Activated T-cell treated with anti-CD3 and anti-CD28 coated beads, Interleukin-2, amount 50 U/mL, for 48 hours (primary cell): ENCODE results near the gene ADCY3.

Experiments used
- DNase-seq, 2 experiments: peaks; one replicate each; pipeline ENCODE4 v3.0.0-alpha.2; 2020

Gene ADCY3

GRCh38 chr2:24827321-24828237 lies 92.5 kb downstream of the ADCY3 start:
- DNase-seq = peak; percentile 75 to 81

GRCh38 chr2:24826773-24827145 lies 93.3 kb downstream of the ADCY3 start:
- DNase-seq = no peak

- peak; percentile 18 to 26 for DNase-seq
Measured at GRCh38 chr2:24825883-24826772, 93.9 kb downstream of the ADCY3 start.

- DNase-seq = peak; percentile 60 to 67
Measured at GRCh38 chr2:24824966-24825882, 94.8 kb downstream of the ADCY3 start.

GRCh38 chr2:24824071-24824588 lies 95.9 kb downstream of the ADCY3 start:
- peak; percentile 17 to 19 for DNase-seq

GRCh38 chr2:24822049-24822706 lies 97.9 kb downstream of the ADCY3 start:
- peak; percentile 17 to 19 for DNase-seq

- peak in 1 of 2 experiments; percentile 17 for DNase-seq
Measured at GRCh38 chr2:24821433-24821891, 98.6 kb downstream of the ADCY3 start.

- peak; percentile 19 to 22 for DNase-seq
Measured at GRCh38 chr2:24820598-24821432, 99.2 kb downstream of the ADCY3 start.

- DNase-seq = peak; percentile 18
Measured at GRCh38 chr2:24820175-24820513, 99.9 kb downstream of the ADCY3 start.

- peak; percentile 15 to 17 for DNase-seq
Measured at GRCh38 chr2:24819442-24820174, 100.4 kb downstream of the ADCY3 start.

- DNase-seq = peak; percentile 21
Measured at GRCh38 chr2:24818721-24819167, 101.3 kb downstream of the ADCY3 start.

GRCh38 chr2:24816884-24817283 lies 103.2 kb downstream of the ADCY3 start:
- peak; percentile 5 to 13 for DNase-seq

GRCh38 chr2:24816404-24816803 lies 103.6 kb downstream of the ADCY3 start:
- peak; percentile 9 to 11 for DNase-seq

- peak; percentile 11 for DNase-seq
Measured at GRCh38 chr2:24815171-24815570, 104.9 kb downstream of the ADCY3 start.

GRCh38 chr2:24814516-24814915 lies 105.5 kb downstream of the ADCY3 start:
- no peak for DNase-seq

- no peak for DNase-seq
Measured at GRCh38 chr2:24813691-24814137, 106.3 kb downstream of the ADCY3 start.

GRCh38 chr2:24809316-24810007 lies 110.6 kb downstream of the ADCY3 start:
- DNase-seq = no peak

GRCh38 chr2:24806661-24807036 lies 113.4 kb downstream of the ADCY3 start:
- no peak for DNase-seq
